ENCODE data around the gene ASB3. TPM values are rescaled to one million over a fixed set of nuclear protein-coding genes. Genes with fewer than 3 reads are reported as not detected.

The ASB3 gene
- total and polyA plus RNA-seq, 4 donors = 2.7 to 13.6 (median 8.7) TPM

GRCh38 chr2:53655256-53655655, 131.5 kb downstream of the ASB3 start:
- H3K27ac ChIP-seq (ENCODE audit: low read depth in 1 of 2, low read length in 2 of 2) = no peak overlapping the region
- no peak overlapping the region for H3K4me3 ChIP-seq (ENCODE audit: low read depth in 1 of 3, low read length in 3 of 3)
- no peak overlapping the region for H3K9ac ChIP-seq (ENCODE audit: low read depth in 1 of 2, low read length in 2 of 2)
- no peak for TF ChIP-seq SP1 (IDR thresholded peaks at IDR 0.05)
- TF ChIP-seq TAF1 (conservative IDR thresholded peaks at IDR 0.05) = no peak
- TF ChIP-seq, protein P1, sequence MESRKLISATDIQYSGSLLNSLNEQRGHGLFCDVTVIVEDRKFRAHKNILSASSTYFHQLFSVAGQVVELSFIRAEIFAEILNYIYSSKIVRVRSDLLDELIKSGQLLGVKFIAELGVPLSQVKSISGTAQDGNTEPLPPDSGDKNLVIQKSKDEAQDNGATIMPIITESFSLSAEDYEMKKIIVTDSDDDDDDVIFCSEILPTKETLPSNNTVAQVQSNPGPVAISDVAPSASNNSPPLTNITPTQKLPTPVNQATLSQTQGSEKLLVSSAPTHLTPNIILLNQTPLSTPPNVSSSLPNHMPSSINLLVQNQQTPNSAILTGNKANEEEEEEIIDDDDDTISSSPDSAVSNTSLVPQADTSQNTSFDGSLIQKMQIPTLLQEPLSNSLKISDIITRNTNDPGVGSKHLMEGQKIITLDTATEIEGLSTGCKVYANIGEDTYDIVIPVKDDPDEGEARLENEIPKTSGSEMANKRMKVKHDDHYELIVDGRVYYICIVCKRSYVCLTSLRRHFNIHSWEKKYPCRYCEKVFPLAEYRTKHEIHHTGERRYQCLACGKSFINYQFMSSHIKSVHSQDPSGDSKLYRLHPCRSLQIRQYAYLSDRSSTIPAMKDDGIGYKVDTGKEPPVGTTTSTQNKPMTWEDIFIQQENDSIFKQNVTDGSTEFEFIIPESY (IDR thresholded peaks at IDR 0.05) = no peak
- no peaks in the 10 kb centered on the region for H3K36me3 ChIP-seq (ENCODE audit: control insufficient read depth in 4 of 4, insufficient read depth in 3 of 4, low read depth in 1 of 4, low read length in 3 of 4)
- H3K9me3 ChIP-seq (ENCODE audit: control insufficient read depth in 4 of 4, low read length in 3 of 4) = no peaks in the 10 kb centered on the region
- no peaks in the 10 kb centered on the region for H3K27me3 ChIP-seq (ENCODE audit: control insufficient read depth in 4 of 4, insufficient read depth in 4 of 4, low read length in 3 of 4)
- WGBS = 83% methylated on average over 1 of the region's 1 CpG
- DNase-seq (ENCODE audit: low spot score) = no peak
- H3K4me1 ChIP-seq (ENCODE audit: control insufficient read depth in 4 of 4, insufficient read depth in 4 of 4, low read length in 3 of 4) = no peaks in the 10 kb centered on the region

DNA sequence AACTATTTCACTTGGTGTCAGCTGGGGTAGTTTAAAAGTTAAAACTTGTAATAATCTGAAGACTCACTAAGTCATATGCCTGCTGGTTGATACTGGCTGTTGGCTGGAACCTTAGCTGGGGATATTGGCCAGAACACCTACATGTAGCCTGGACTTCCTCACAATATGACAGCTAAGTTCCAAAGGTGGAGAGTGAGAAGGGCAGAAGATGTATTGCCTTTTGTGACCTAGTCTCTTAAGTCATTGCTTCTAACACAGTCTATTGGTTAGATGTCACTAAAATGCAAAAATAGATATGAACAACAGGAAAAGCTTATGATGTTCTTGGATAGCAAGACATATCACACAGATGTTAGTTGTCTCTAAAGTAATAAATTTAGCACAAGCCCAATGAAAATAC, 132.4 kb downstream of the ASB3 start:
- TF ChIP-seq HNF4G (IDR thresholded peaks at IDR 0.05) (no peak), ATF3 (IDR thresholded peaks at IDR 0.05) (no peak), REST (IDR thresholded peaks at IDR 0.05) (no peak), HNF4A (conservative IDR thresholded peaks at IDR 0.05) (no peak), EGR1 (IDR thresholded peaks at IDR 0.05; ENCODE audit: low read depth in 2 of 2) (no peak), FOXA1 (IDR thresholded peaks at IDR 0.05) (no peak), YY1 (IDR thresholded peaks at IDR 0.05) (no peak), JUND (IDR thresholded peaks at IDR 0.05) (no peak), TAF1 (conservative IDR thresholded peaks at IDR 0.05) (no peak), FOXA2 (IDR thresholded peaks at IDR 0.05) (no peak), NR2F2 (IDR thresholded peaks at IDR 0.05) (no peak), RAD21 (IDR thresholded peaks at IDR 0.05) (no peak), MAX (IDR thresholded peaks at IDR 0.05) (no peak), SP1 (IDR thresholded peaks at IDR 0.05) (no peak), RXRA (IDR thresholded peaks at IDR 0.05) (no peak), GABPA (IDR thresholded peaks at IDR 0.05 in 1 of 2, conservative IDR thresholded peaks at IDR 0.05 in 1 of 2) (no peak)
- TF ChIP-seq, protein P2, sequence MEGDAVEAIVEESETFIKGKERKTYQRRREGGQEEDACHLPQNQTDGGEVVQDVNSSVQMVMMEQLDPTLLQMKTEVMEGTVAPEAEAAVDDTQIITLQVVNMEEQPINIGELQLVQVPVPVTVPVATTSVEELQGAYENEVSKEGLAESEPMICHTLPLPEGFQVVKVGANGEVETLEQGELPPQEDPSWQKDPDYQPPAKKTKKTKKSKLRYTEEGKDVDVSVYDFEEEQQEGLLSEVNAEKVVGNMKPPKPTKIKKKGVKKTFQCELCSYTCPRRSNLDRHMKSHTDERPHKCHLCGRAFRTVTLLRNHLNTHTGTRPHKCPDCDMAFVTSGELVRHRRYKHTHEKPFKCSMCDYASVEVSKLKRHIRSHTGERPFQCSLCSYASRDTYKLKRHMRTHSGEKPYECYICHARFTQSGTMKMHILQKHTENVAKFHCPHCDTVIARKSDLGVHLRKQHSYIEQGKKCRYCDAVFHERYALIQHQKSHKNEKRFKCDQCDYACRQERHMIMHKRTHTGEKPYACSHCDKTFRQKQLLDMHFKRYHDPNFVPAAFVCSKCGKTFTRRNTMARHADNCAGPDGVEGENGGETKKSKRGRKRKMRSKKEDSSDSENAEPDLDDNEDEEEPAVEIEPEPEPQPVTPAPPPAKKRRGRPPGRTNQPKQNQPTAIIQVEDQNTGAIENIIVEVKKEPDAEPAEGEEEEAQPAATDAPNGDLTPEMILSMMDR (IDR thresholded peaks at IDR 0.05; ENCODE audit: low read depth, low read length, missing input control) = no peak
- TF ChIP-seq, protein P1 (IDR thresholded peaks at IDR 0.05) = no peak
- Histone ChIP-seq H3K36me3 (ENCODE audit: control insufficient read depth in 4 of 4, insufficient read depth in 3 of 4, low read depth in 1 of 4, low read length in 3 of 4) (no peaks in the 10 kb centered on the region), H3K9me3 (ENCODE audit: control insufficient read depth in 4 of 4, low read length in 3 of 4) (no peaks in the 10 kb centered on the region), H3K4me3 (ENCODE audit: low read depth in 1 of 3, low read length in 3 of 3) (no peak overlapping the region), H3K27ac (ENCODE audit: low read depth in 1 of 2, low read length in 2 of 2) (no peak overlapping the region), H3K27me3 (ENCODE audit: control insufficient read depth in 4 of 4, insufficient read depth in 4 of 4, low read length in 3 of 4) (no peaks in the 10 kb centered on the region), H3K4me1 (ENCODE audit: control insufficient read depth in 4 of 4, insufficient read depth in 4 of 4, low read length in 3 of 4) (no peaks in the 10 kb centered on the region), H3K9ac (ENCODE audit: low read depth in 1 of 2, low read length in 2 of 2) (no peak overlapping the region)
- no peak for DNase-seq (ENCODE audit: low spot score)
